ENCODE results near the gene CHAMP1. TPM values are rescaled to one million over a fixed set of nuclear protein-coding genes. Genes with fewer than 3 reads are reported as not detected.

Gene CHAMP1
- total RNA-seq, 1 experiment from 2014 or later: 35.2 TPM

DNA sequence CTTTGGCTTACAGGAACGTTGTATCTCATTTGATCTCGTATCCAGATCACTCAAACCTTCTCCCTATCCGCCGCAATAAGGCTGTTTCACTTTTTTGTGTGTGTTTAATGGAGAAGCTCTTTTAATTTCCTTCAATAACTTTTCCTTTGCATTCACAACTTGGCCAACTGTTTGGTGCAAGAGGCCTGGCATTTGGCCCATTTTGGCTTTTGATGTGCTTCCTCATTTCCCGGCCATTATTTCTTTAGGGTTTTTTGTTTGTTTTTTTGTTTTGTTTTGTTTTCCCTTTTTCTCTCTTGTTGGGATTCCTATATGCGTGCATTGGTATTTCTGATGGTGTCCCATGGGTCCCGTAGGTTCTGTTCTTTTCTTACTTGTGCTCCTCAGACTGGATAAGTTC, 39.0 kb upstream of the CHAMP1 start:
- H3K27ac ChIP-seq (ENCODE audit: low read length): no peak overlapping the region
- no peak for DNase-seq
- H4K20me1 ChIP-seq (ENCODE audit: insufficient read depth, low read depth, low read length): no peaks in the 10 kb centered on the region

DNA sequence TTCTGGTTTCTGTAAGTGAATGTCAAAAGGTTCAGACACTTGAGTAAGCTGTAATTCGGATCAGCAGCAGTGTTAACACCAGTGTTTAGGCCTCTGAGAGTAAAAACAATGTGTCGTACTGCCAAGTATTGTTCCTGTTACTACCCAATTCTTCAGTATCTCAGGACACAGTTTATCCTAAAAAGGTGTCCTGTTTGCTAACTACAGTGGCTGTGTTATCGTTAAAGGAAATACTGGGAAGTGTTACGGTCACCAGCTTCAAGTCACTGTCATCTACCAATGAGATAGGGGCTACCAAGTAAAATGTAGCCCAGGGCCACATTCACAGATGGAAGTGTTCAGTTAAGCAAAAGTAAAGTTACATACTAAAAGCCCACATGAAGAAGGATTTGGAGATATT, 35.2 kb upstream of the CHAMP1 start:
- Histone ChIP-seq H2AFZ (ENCODE audit: low read length) (no peak overlapping the region), H3K4me2 (ENCODE audit: low read depth, low read length, poor library complexity, severe bottlenecking) (no peak overlapping the region), H3K9me2 (replicated peaks; ENCODE audit: insufficient read depth, low read length) (no peaks in the 10 kb centered on the region), H4K20me1 (ENCODE audit: insufficient read depth, low read depth, low read length) (no peaks in the 10 kb centered on the region; the same call in 1 of the 2 replicates), H3K4me1 (ENCODE audit: low read length) (peaks cover 30% of the 10 kb centered on the region), H3K9me3 (ENCODE audit: low read length) (no peaks in the 10 kb centered on the region), H3K27me3 (ENCODE audit: low read length) (no peaks in the 10 kb centered on the region), H3K36me3 (ENCODE audit: insufficient read depth, low read length) (peaks cover 20% of the 10 kb centered on the region; the same call in 1 of the 2 replicates), H3K4me3 (ENCODE audit: low read length) (no peak overlapping the region), H3K9ac (ENCODE audit: low read length) (no peak overlapping the region), H3K27ac (ENCODE audit: low read length) (peak overlapping the region; percentile 93), H3K79me2 (ENCODE audit: low read length) (peaks cover 19% of the 10 kb centered on the region)
- no peak for DNase-seq

More for the DNA sequence above, 39.0 kb upstream of the CHAMP1 start:
- no peak overlapping the region for H3K4me2 ChIP-seq (ENCODE audit: low read depth, low read length, poor library complexity, severe bottlenecking)
- peaks cover 17% of the 10 kb centered on the region for H3K4me1 ChIP-seq (ENCODE audit: low read length)
- H3K79me2 ChIP-seq (ENCODE audit: low read length): no peaks in the 10 kb centered on the region
- no peaks in the 10 kb centered on the region for H3K27me3 ChIP-seq (ENCODE audit: low read length)
- no peak overlapping the region for H2AFZ ChIP-seq (ENCODE audit: low read length)
- H3K4me3 ChIP-seq (ENCODE audit: low read length): no peak overlapping the region
- no peaks in the 10 kb centered on the region for H3K9me2 ChIP-seq (replicated peaks; ENCODE audit: insufficient read depth, low read length)
- H3K9me3 ChIP-seq (ENCODE audit: low read length): no peaks in the 10 kb centered on the region
- H3K9ac ChIP-seq (ENCODE audit: low read length): no peak overlapping the region
- peaks cover 27% of the 10 kb centered on the region; the same call in 1 of the 2 replicates for H3K36me3 ChIP-seq (ENCODE audit: insufficient read depth, low read length)

DNA sequence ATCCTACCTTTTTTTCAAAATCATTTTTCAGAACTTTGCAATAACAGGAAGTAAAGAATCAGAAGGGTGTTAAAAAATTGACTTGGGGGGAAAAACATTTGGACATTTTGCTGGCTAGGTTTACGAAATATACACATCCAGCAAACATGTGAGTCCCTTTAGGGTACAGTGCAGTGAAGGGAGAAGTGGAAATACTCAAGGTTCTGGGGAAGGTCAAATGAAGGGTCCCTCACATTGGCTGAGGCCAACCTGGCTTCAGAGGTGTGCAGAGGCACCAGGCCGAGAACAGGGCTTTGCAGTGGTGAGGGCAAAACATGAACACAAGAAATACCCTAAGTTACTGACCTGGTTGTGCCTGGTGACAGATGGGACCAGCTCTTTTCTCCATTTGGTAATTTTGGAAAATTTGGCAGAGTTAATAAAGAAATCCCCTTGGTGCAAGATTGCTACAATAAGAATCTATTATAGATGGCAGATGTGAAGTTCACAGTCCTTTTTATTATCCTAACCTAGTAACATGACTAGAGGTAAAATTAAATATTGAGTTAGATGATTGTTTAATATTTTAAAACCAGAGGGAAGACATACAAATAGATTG, 34.4 kb upstream of the CHAMP1 start:
- Histone ChIP-seq H4K20me1 (ENCODE audit: insufficient read depth, low read depth, low read length) (no peaks in the 10 kb centered on the region; the same call in 1 of the 2 replicates), H3K9me3 (ENCODE audit: low read length) (no peaks in the 10 kb centered on the region), H3K9ac (ENCODE audit: low read length) (peak overlapping the region; percentile 94), H3K4me2 (ENCODE audit: low read depth, low read length, poor library complexity, severe bottlenecking) (peak overlapping the region; percentile 94), H2AFZ (ENCODE audit: low read length) (no peak overlapping the region), H3K4me1 (ENCODE audit: low read length) (peaks cover 30% of the 10 kb centered on the region), H3K36me3 (ENCODE audit: insufficient read depth, low read length) (peaks cover 15% of the 10 kb centered on the region; the same call in 1 of the 2 replicates), H3K27me3 (ENCODE audit: low read length) (no peaks in the 10 kb centered on the region), H3K79me2 (ENCODE audit: low read length) (peaks cover 26% of the 10 kb centered on the region), H3K4me3 (ENCODE audit: low read length) (no peak overlapping the region), H3K9me2 (replicated peaks; ENCODE audit: insufficient read depth, low read length) (no peaks in the 10 kb centered on the region), H3K27ac (ENCODE audit: low read length) (peak overlapping the region; percentile 93)
- DNase-seq: no peak

DNA sequence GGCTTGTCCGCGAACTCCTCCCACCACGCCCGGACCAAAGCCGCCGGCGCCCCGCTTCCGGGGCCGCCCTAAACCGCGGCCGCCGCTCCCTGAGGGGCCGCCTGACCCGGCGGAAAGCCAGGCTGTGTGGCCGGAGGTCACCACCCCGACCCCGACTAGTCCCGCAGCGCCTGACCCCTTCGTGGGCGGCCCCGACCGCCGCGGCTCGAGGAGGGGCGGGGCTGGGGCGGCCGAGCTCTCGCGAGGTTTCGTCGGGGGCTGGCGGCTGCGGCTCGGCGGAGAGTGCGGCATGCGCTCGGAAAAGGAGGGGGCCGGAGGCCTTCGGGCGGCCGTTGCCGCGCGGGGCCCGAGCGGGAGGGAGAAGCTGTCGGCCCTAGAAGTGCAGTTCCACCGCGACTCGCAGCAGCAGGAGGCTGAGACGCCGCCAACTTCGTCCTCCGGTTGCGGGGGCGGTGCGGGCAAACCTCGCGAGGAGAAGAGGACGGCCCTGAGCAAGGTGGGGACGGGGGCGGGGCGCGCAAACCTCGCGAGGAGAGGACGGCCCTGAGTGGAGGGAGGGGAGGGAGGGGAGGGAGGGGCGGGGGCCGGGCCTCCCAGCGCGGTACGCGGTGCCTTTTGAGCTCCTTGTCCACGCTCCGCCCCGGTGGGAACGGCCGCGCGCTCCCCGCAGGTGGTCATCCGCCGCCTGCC, 32.8 kb upstream of the CHAMP1 start, which contains the start of gene UPF3A:
TSS of gene UPF3A (plus strand) at position 251 of the 690 bp plus-strand sequence. CDS start at position 290, 39 bp downstream.
- Histone ChIP-seq H3K4me2 (ENCODE audit: low read depth, low read length, poor library complexity, severe bottlenecking) (peak within 1 kb of the TSS; percentile 94), H3K4me1 (ENCODE audit: low read length) (peaks cover 30% of the 10 kb centered on the region), H3K36me3 (ENCODE audit: insufficient read depth, low read length) (peaks cover 19% of the 10 kb centered on the region; the same call in 1 of the 2 replicates), H3K9me2 (replicated peaks; ENCODE audit: insufficient read depth, low read length) (no peaks in the 10 kb centered on the region), H4K20me1 (ENCODE audit: insufficient read depth, low read depth, low read length) (no peaks in the 10 kb centered on the region; the same call in 1 of the 2 replicates), H3K79me2 (ENCODE audit: low read length) (peaks cover 38% of the 10 kb centered on the region), H3K27me3 (ENCODE audit: low read length) (no peaks in the 10 kb centered on the region), H3K9me3 (ENCODE audit: low read length) (no peaks in the 10 kb centered on the region), H3K9ac (ENCODE audit: low read length) (peak within 1 kb of the TSS; percentile 94), H3K27ac (ENCODE audit: low read length) (peak within 1 kb of the TSS; percentile 93), H2AFZ (ENCODE audit: low read length) (peak within 1 kb of the TSS; percentile 96; the same call in 1 of the 2 replicates), H3K4me3 (ENCODE audit: low read length) (peak within 1 kb of the TSS; percentile 86)
- peak; percentile 97 for DNase-seq

DNA sequence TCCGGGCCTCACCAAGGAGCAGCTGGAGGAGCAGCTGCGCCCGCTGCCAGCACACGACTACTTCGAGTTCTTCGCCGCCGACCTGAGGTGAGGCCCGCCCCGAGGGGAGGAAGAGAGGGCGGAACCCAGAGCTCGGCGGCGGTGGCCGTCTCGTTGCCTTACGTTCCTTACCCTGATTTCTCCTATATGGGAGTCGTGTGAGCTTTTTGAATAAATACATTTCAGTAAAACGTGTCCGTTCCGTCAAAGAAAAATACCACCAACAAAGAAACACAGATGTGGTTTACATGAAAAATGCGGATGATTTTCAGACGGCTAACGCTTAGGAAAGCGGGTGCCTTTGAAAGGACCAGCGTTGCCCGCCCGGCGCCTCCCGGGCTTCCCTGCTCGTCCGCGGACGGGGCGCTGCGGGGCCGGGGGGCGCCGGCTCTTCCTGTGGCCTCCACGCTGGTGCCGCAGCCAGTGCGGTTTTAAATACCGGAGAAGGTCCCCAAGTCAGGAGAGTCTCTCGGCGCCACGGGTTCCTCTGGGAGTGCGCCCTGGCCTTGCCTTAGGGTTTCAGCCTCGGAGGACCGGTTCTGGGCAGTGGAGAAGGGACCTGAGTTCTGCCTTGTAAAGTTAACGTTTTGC, 32.1 kb upstream of the CHAMP1 start:
- peak overlapping the region; percentile 28; the same call in 1 of the 2 replicates for H2AFZ ChIP-seq (ENCODE audit: low read length)
- H3K4me1 ChIP-seq (ENCODE audit: low read length): peaks cover 30% of the 10 kb centered on the region

DNA sequence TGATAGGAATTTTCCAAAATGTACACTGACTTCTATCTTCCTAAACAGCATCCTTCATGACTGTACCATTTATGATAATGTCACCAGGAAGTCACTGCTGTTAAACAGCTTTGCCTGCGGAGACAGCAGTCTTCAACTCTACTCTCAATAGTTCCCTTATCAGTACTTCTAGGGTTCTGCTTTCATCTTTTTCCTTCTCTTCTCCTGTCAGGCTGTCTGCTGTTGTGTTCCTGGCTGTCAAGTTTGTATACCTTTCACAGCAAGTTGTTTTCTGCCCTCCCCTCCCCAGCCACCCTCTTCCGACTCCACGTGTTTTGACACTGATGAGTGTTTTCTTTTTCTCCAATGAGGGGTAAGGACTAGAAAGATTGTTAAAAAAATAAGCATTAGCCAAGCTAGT, 30.7 kb upstream of the CHAMP1 start:
- Histone ChIP-seq H3K27ac (ENCODE audit: low read length) (no peak overlapping the region), H3K27me3 (ENCODE audit: low read length) (no peaks in the 10 kb centered on the region), H3K4me2 (ENCODE audit: low read depth, low read length, poor library complexity, severe bottlenecking) (peak overlapping the region; percentile 94), H3K4me1 (ENCODE audit: low read length) (peaks cover 23% of the 10 kb centered on the region), H4K20me1 (ENCODE audit: insufficient read depth, low read depth, low read length) (no peaks in the 10 kb centered on the region; the same call in 1 of the 2 replicates), H3K4me3 (ENCODE audit: low read length) (no peak overlapping the region), H2AFZ (ENCODE audit: low read length) (no peak overlapping the region), H3K9me3 (ENCODE audit: low read length) (no peaks in the 10 kb centered on the region), H3K9me2 (replicated peaks; ENCODE audit: insufficient read depth, low read length) (no peaks in the 10 kb centered on the region), H3K36me3 (ENCODE audit: insufficient read depth, low read length) (peaks cover 24% of the 10 kb centered on the region; the same call in 1 of the 2 replicates), H3K9ac (ENCODE audit: low read length) (no peak overlapping the region), H3K79me2 (ENCODE audit: low read length) (peaks cover 40% of the 10 kb centered on the region)
- no peak for DNase-seq

More for the DNA sequence above, 32.1 kb upstream of the CHAMP1 start:
- Histone ChIP-seq H3K79me2 (ENCODE audit: low read length) (peaks cover 40% of the 10 kb centered on the region), H3K27ac (ENCODE audit: low read length) (peak overlapping the region; percentile 93), H4K20me1 (ENCODE audit: insufficient read depth, low read depth, low read length) (no peaks in the 10 kb centered on the region; the same call in 1 of the 2 replicates), H3K9me2 (replicated peaks; ENCODE audit: insufficient read depth, low read length) (no peaks in the 10 kb centered on the region), H3K27me3 (ENCODE audit: low read length) (no peaks in the 10 kb centered on the region), H3K4me2 (ENCODE audit: low read depth, low read length, poor library complexity, severe bottlenecking) (peak overlapping the region; percentile 94), H3K9me3 (ENCODE audit: low read length) (no peaks in the 10 kb centered on the region), H3K4me3 (ENCODE audit: low read length) (peak overlapping the region; percentile 86), H3K36me3 (ENCODE audit: insufficient read depth, low read length) (peaks cover 21% of the 10 kb centered on the region; the same call in 1 of the 2 replicates), H3K9ac (ENCODE audit: low read length) (peak overlapping the region; percentile 92)
- peak; percentile 90 for DNase-seq

DNA sequence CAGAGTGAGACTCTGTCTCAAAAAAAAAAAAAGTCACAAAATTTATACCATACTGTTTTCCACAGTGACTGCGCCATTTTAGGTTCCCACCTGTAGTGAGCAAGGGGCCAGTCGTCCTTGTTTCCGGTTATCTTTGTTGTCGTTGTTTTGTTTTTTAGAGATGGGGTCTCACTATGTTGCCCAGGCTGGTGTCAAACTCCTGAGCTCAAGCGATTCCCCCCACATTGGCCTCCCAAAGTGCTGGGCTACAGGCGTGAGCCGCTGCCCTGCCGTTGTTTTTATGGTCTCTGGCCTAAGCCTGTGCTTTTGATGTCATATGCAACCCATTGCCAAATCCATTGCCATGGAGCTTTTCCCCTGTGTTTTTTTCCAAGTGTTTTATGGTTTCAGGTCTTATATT, 29.6 kb upstream of the CHAMP1 start:
- H3K4me3 ChIP-seq (ENCODE audit: low read length): no peak overlapping the region
- no peak for DNase-seq
- no peak overlapping the region for H3K4me2 ChIP-seq (ENCODE audit: low read depth, low read length, poor library complexity, severe bottlenecking)
- H3K79me2 ChIP-seq (ENCODE audit: low read length): peaks cover 44% of the 10 kb centered on the region
- H3K27ac ChIP-seq (ENCODE audit: low read length): no peak overlapping the region
- H4K20me1 ChIP-seq (ENCODE audit: insufficient read depth, low read depth, low read length): no peaks in the 10 kb centered on the region; the same call in 1 of the 2 replicates
- H3K9me3 ChIP-seq (ENCODE audit: low read length): no peaks in the 10 kb centered on the region
- H2AFZ ChIP-seq (ENCODE audit: low read length): no peak overlapping the region
- no peak overlapping the region for H3K9ac ChIP-seq (ENCODE audit: low read length)
- H3K27me3 ChIP-seq (ENCODE audit: low read length): no peaks in the 10 kb centered on the region
- H3K9me2 ChIP-seq (replicated peaks; ENCODE audit: insufficient read depth, low read length): no peaks in the 10 kb centered on the region
- H3K36me3 ChIP-seq (ENCODE audit: insufficient read depth, low read length): peaks cover 24% of the 10 kb centered on the region; the same call in 1 of the 2 replicates
- H3K4me1 ChIP-seq (ENCODE audit: low read length): peaks cover 19% of the 10 kb centered on the region
